Measurements from ENCODE around the gene KRT15.

GRCh38 chr17:41483991-41484826 is 34.5 kb downstream of the KRT15 start:
- TF ChIP-seq, protein P1, sequence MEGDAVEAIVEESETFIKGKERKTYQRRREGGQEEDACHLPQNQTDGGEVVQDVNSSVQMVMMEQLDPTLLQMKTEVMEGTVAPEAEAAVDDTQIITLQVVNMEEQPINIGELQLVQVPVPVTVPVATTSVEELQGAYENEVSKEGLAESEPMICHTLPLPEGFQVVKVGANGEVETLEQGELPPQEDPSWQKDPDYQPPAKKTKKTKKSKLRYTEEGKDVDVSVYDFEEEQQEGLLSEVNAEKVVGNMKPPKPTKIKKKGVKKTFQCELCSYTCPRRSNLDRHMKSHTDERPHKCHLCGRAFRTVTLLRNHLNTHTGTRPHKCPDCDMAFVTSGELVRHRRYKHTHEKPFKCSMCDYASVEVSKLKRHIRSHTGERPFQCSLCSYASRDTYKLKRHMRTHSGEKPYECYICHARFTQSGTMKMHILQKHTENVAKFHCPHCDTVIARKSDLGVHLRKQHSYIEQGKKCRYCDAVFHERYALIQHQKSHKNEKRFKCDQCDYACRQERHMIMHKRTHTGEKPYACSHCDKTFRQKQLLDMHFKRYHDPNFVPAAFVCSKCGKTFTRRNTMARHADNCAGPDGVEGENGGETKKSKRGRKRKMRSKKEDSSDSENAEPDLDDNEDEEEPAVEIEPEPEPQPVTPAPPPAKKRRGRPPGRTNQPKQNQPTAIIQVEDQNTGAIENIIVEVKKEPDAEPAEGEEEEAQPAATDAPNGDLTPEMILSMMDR (IDR thresholded peaks at IDR 0.05): no peak
- no peak for TF ChIP-seq POLR2A (IDR thresholded peaks at IDR 0.05)
